ENCODE results near the gene SCT. TPM values are rescaled to one million over a fixed set of nuclear protein-coding genes. Genes with fewer than 3 reads are reported as not detected.
A peak's percentile ranks its signal among the peaks of the same experiment; 100 is the strongest.

Gene SCT
- total and polyA plus RNA-seq, 2 donors (not counting 1 experiment from before 2014, with no cell fraction given): not detected

GRCh38 chr11:659532-660085, 32.6 kb upstream of the SCT start:
- no peak overlapping the region for H3K4me3 Mint-ChIP-seq
- H3K9me3 Mint-ChIP-seq (ENCODE audit: insufficient read depth): no peaks in the 10 kb centered on the region
- DNase-seq (no peak), ATAC-seq (ENCODE audit: low read depth) (no peak)
- no peaks in the 10 kb centered on the region for H3K27me3 ChIP-seq (replicated peaks in 1 of 4; ENCODE audit: control extremely low read depth in 1 of 4, control insufficient read depth in 3 of 4, insufficient read depth in 4 of 4, low read length in 3 of 4)
- ChIA-PET POLR2A (interaction anchor here (0.6 kb wide), 1 partner anchor 211 kb away, joined by 5 read pairs; no protein-coding TSS in a partner anchor), CTCF (interaction anchor here (0.7 to 8.7 kb wide), 2 partner anchors 65 to 117 kb away, joined by 3 to 104 read pairs; no protein-coding TSS in a partner anchor)
- peak overlapping the region; percentile 8 for H3K4me2 ChIP-seq (replicated peaks; ENCODE audit: low read depth, low read length, poor library complexity, severe bottlenecking)
- H3K27ac ChIP-seq (ENCODE audit: low read length in 2 of 2): no peak overlapping the region
- H3K36me3 ChIP-seq (replicated peaks in 1 of 2; ENCODE audit: control extremely low read depth in 1 of 2, control insufficient read depth in 1 of 2, extremely low read depth in 1 of 2, insufficient read depth in 2 of 2, low read length in 1 of 2): peaks cover 0 to 18% of the 10 kb centered on the region in 2 experiments
- H3K4me3 ChIP-seq (ENCODE audit: control extremely low read depth in 1 of 5, extremely low read depth in 1 of 5, insufficient read depth in 1 of 5, low read depth in 2 of 5, low read length in 4 of 5): no peak overlapping the region
- H3K79me2 ChIP-seq (ENCODE audit: control insufficient read depth, insufficient read depth, low read length): peaks cover 22% of the 10 kb centered on the region
- H2AFZ ChIP-seq (ENCODE audit: insufficient read depth, low read depth, low read length, poor library complexity, severe bottlenecking): no peak overlapping the region
- no peak overlapping the region for H3K9ac ChIP-seq (ENCODE audit: low read length)
- no peaks in the 10 kb centered on the region for H3K4me1 ChIP-seq (ENCODE audit: control insufficient read depth in 2 of 2, insufficient read depth in 2 of 2, low read length in 2 of 2)
- no peak overlapping the region for H3K27ac Mint-ChIP-seq
- H3K4me1 Mint-ChIP-seq: peaks cover 3% of the 10 kb centered on the region
- WGBS (ENCODE audit: insufficient coverage): 91% methylated on average over 15 of the region's 16 CpGs
- intact Hi-C loops (cut with micrococcal nuclease): no loop called here
- TF ChIP-seq EZH2 (IDR thresholded peaks at IDR 0.05; ENCODE audit: borderline replicate concordance, insufficient read depth, low read depth, low read length, poor library complexity, severe bottlenecking) (no peak), CTCF (IDR thresholded peaks at IDR 0.05) (no peak)
- H4K20me1 ChIP-seq (ENCODE audit: control insufficient read depth, insufficient read depth, low read length, poor library complexity, severe bottlenecking): peaks cover 15% of the 10 kb centered on the region
- H3K27me3 Mint-ChIP-seq: no peaks in the 10 kb centered on the region
- no peaks in the 10 kb centered on the region for H3K9me3 ChIP-seq (ENCODE audit: control extremely low read depth in 1 of 3, control insufficient read depth in 2 of 3, insufficient read depth in 1 of 3, low read length in 2 of 3)

- no peaks in the 10 kb centered on the region for H3K27me3 ChIP-seq (replicated peaks in 1 of 4; ENCODE audit: control extremely low read depth in 1 of 4, control insufficient read depth in 3 of 4, insufficient read depth in 4 of 4, low read length in 3 of 4)
- peaks cover 22% of the 10 kb centered on the region for H3K79me2 ChIP-seq (ENCODE audit: control insufficient read depth, insufficient read depth, low read length)
- intact Hi-C loops (cut with micrococcal nuclease): no loop called here
- no peak overlapping the region for H3K4me2 ChIP-seq (replicated peaks; ENCODE audit: low read depth, low read length, poor library complexity, severe bottlenecking)
- no peak overlapping the region for H3K9ac ChIP-seq (ENCODE audit: low read length)
- H3K4me3 Mint-ChIP-seq: no peak overlapping the region
- H3K27ac ChIP-seq (ENCODE audit: low read length in 2 of 2): no peak overlapping the region
- no peaks in the 10 kb centered on the region for H3K4me1 ChIP-seq (ENCODE audit: control insufficient read depth in 2 of 2, insufficient read depth in 2 of 2, low read length in 2 of 2)
- H3K27ac Mint-ChIP-seq: no peak overlapping the region
- no peak overlapping the region for H2AFZ ChIP-seq (ENCODE audit: insufficient read depth, low read depth, low read length, poor library complexity, severe bottlenecking)
- peaks cover 3% of the 10 kb centered on the region for H3K4me1 Mint-ChIP-seq
- TF ChIP-seq CTCF (IDR thresholded peaks at IDR 0.05) (no peak), EZH2 (IDR thresholded peaks at IDR 0.05; ENCODE audit: borderline replicate concordance, insufficient read depth, low read depth, low read length, poor library complexity, severe bottlenecking) (no peak)
- H3K9me3 Mint-ChIP-seq (ENCODE audit: insufficient read depth): no peaks in the 10 kb centered on the region
- WGBS (ENCODE audit: insufficient coverage): 94% methylated on average over 11 of the region's 14 CpGs
- no peak for ATAC-seq (ENCODE audit: low read depth)
- no peaks in the 10 kb centered on the region for H3K9me3 ChIP-seq (ENCODE audit: control extremely low read depth in 1 of 3, control insufficient read depth in 2 of 3, insufficient read depth in 1 of 3, low read length in 2 of 3)
- no peaks in the 10 kb centered on the region for H3K27me3 Mint-ChIP-seq
- H4K20me1 ChIP-seq (ENCODE audit: control insufficient read depth, insufficient read depth, low read length, poor library complexity, severe bottlenecking): peaks cover 15% of the 10 kb centered on the region
- no peak overlapping the region for H3K4me3 ChIP-seq (ENCODE audit: control extremely low read depth in 1 of 5, extremely low read depth in 1 of 5, insufficient read depth in 1 of 5, low read depth in 2 of 5, low read length in 4 of 5)
- peaks cover 0 to 18% of the 10 kb centered on the region in 2 experiments for H3K36me3 ChIP-seq (replicated peaks in 1 of 2; ENCODE audit: control extremely low read depth in 1 of 2, control insufficient read depth in 1 of 2, extremely low read depth in 1 of 2, insufficient read depth in 2 of 2, low read length in 1 of 2)
- CTCF ChIA-PET: no interaction called here
- POLR2A ChIA-PET: no interaction called here
- DNase-seq: no peak
Observed at GRCh38 chr11:657691-658126, 30.7 kb upstream of the SCT start.

Measured in B cell (primary cell).